ENCODE data around the gene CYB561D1. TPM values are rescaled to one million over a fixed set of nuclear protein-coding genes. Genes with fewer than 3 reads are reported as not detected.

Gene CYB561D1
- polyA plus RNA-seq, 1 donor (not counting 4 experiments of a cell fraction or from before 2014, with no cell fraction given): 4.9 TPM

- Histone ChIP-seq H3K9ac (ENCODE audit: control insufficient read depth, extremely low read depth, insufficient read depth, low read length) (no peak overlapping the region), H3K27me3 (ENCODE audit: control insufficient read depth, extremely low read depth, insufficient read depth, low read length) (peaks cover 16% of the 10 kb centered on the region), H3K9me3 (ENCODE audit: control insufficient read depth, low read depth, low read length) (no peaks in the 10 kb centered on the region), H3K4me3 (ENCODE audit: control insufficient read depth in 2 of 3, extremely low read depth in 1 of 3, insufficient read depth in 2 of 3, low read depth in 1 of 3, low read length in 3 of 3) (peak overlapping the region; percentile 76 to 80 (median 77)), H3K79me2 (ENCODE audit: control insufficient read depth, insufficient read depth, low read length) (peaks cover 5% of the 10 kb centered on the region), H3K9me1 (ENCODE audit: control insufficient read depth, extremely low read depth, insufficient read depth, low read length) (peaks cover 4% of the 10 kb centered on the region), H3K27ac (ENCODE audit: control insufficient read depth, insufficient read depth, low read length) (no peak overlapping the region), H2AFZ (ENCODE audit: control insufficient read depth, low read length) (no peak overlapping the region), H3K4me2 (ENCODE audit: control insufficient read depth, extremely low read depth, insufficient read depth, low read depth, low read length) (peak overlapping the region; percentile 94), H3K4me1 (ENCODE audit: control insufficient read depth, extremely low read depth, insufficient read depth, low read length) (peaks cover 11% of the 10 kb centered on the region), H4K20me1 (ENCODE audit: control insufficient read depth, extremely low read depth, insufficient read depth, low read length) (no peaks in the 10 kb centered on the region), H3K36me3 (ENCODE audit: control insufficient read depth in 2 of 2, extremely low read depth in 1 of 2, insufficient read depth in 2 of 2, low read length in 2 of 2) (peaks cover 5 to 6% of the 10 kb centered on the region in 2 experiments)
- FAIRE-seq: no peak
- dilution Hi-C loops (cut with MboI; ENCODE audit: extremely low pct_ligation_motif_present, low sequenced_read_pairs): no loop called here
- DNase-seq (ENCODE audit: low read depth, low spot score): no peak
- TF ChIP-seq CTCF (optimal IDR thresholded peaks at IDR 0.05 in 1 of 3, IDR thresholded peaks at IDR 0.05 in 1 of 3, conservative IDR thresholded peaks at IDR 0.05 in 1 of 3; ENCODE audit: extremely low read depth in 1 of 3, insufficient read depth in 2 of 3, low read length in 3 of 3) (no peak), EZH2 (IDR thresholded peaks at IDR 0.05; ENCODE audit: low read length) (no peak)
Measured at GRCh38 chr1:109485001-109485400, 8.9 kb upstream of the CYB561D1 start.

GRCh38 chr1:109487261-109487660 is 6.6 kb upstream of the CYB561D1 start:
- H2AFZ ChIP-seq (ENCODE audit: control insufficient read depth, low read length): no peak overlapping the region
- peaks cover 8 to 13% of the 10 kb centered on the region in 2 experiments for H3K36me3 ChIP-seq (ENCODE audit: control insufficient read depth in 2 of 2, extremely low read depth in 1 of 2, insufficient read depth in 2 of 2, low read length in 2 of 2)
- H3K9ac ChIP-seq (ENCODE audit: control insufficient read depth, extremely low read depth, insufficient read depth, low read length): no peak overlapping the region
- H3K79me2 ChIP-seq (ENCODE audit: control insufficient read depth, insufficient read depth, low read length): peaks cover 5% of the 10 kb centered on the region
- no peak overlapping the region for H3K4me2 ChIP-seq (ENCODE audit: control insufficient read depth, extremely low read depth, insufficient read depth, low read depth, low read length)
- no peak overlapping the region for H3K4me3 ChIP-seq (ENCODE audit: control insufficient read depth in 2 of 3, extremely low read depth in 1 of 3, insufficient read depth in 2 of 3, low read depth in 1 of 3, low read length in 3 of 3)
- no peaks in the 10 kb centered on the region for H4K20me1 ChIP-seq (ENCODE audit: control insufficient read depth, extremely low read depth, insufficient read depth, low read length)
- H3K9me3 ChIP-seq (ENCODE audit: control insufficient read depth, low read depth, low read length): no peaks in the 10 kb centered on the region
- H3K27me3 ChIP-seq (ENCODE audit: control insufficient read depth, extremely low read depth, insufficient read depth, low read length): peaks cover 6% of the 10 kb centered on the region
- DNase-seq (ENCODE audit: low read depth, low spot score): no peak
- no peak for FAIRE-seq
- dilution Hi-C loops (cut with MboI; ENCODE audit: extremely low pct_ligation_motif_present, low sequenced_read_pairs): no loop called here
- no peak overlapping the region for H3K27ac ChIP-seq (ENCODE audit: control insufficient read depth, insufficient read depth, low read length)
- TF ChIP-seq CTCF (optimal IDR thresholded peaks at IDR 0.05 in 1 of 3, IDR thresholded peaks at IDR 0.05 in 1 of 3, conservative IDR thresholded peaks at IDR 0.05 in 1 of 3; ENCODE audit: extremely low read depth in 1 of 3, insufficient read depth in 2 of 3, low read length in 3 of 3) (no peak), EZH2 (IDR thresholded peaks at IDR 0.05; ENCODE audit: low read length) (no peak)
- H3K4me1 ChIP-seq (ENCODE audit: control insufficient read depth, extremely low read depth, insufficient read depth, low read length): peaks cover 11% of the 10 kb centered on the region
- peaks cover 4% of the 10 kb centered on the region for H3K9me1 ChIP-seq (ENCODE audit: control insufficient read depth, extremely low read depth, insufficient read depth, low read length)

All from keratinocyte (primary cell).